Forelimb muscle (tissue), 1 donor: Measurements from ENCODE around the gene HSF5. TPM values are rescaled to one million over a fixed set of nuclear protein-coding genes. Genes with fewer than 3 reads are reported as not detected.
A peak's percentile ranks its signal among the peaks of the same experiment; 100 is the strongest.
"Not testable (repeated sequence)": the region's sequence is repeated elsewhere in the genome, so short reads cannot be mapped to it uniquely, and the experiment has no call there.

Experiments
- DNase-seq: peaks from one replicate; pipeline ENCODE4 v3.0.0-alpha.2; 2013; ENCODE audit warnings: low read depth
- polyA plus RNA-seq: library from polyadenylated mRNA; unstranded; fragments of 120-200 nt; gene quantifications from one replicate; pipeline ENCODE4 v1.2.1, GENCODE V29; 2013; ENCODE audit not compliant: insufficient read length

The HSF5 gene
- polyA plus RNA-seq, 1 donor = 0.04 TPM

GRCh38 chr17:58516644-58517377 lies 28.6 kb upstream of the HSF5 start:
- DNase-seq = no peak

GRCh38 chr17:58515286-58515685 lies 27.1 kb upstream of the HSF5 start:
- DNase-seq = no peak

- no peak for DNase-seq
These were observed 26.6 kb upstream of the HSF5 start for GRCh38 chr17:58514770-58515157.

GRCh38 chr17:58513965-58514769 lies 26.0 kb upstream of the HSF5 start, which contains the start of gene MTMR4:
MTMR4 (minus strand) TSS chr17:58514638; CDS start chr17:58514407, 231 bp downstream.
- peak; percentile 40 for DNase-seq

- no peak for DNase-seq
These were observed 25.2 kb upstream of the HSF5 start for GRCh38 chr17:58513267-58513964.

- no peak for DNase-seq
These were observed 21.9 kb upstream of the HSF5 start for GRCh38 chr17:58510075-58510474.

- no peak for DNase-seq
These were observed 20.3 kb upstream of the HSF5 start for GRCh38 chr17:58508341-58509067.

- DNase-seq = no peak
These were observed 19.0 kb upstream of the HSF5 start for GRCh38 chr17:58507123-58507634.

- DNase-seq = no peak
These were observed 18.3 kb upstream of the HSF5 start for GRCh38 chr17:58506354-58507080.

- DNase-seq = no peak
These were observed 16.7 kb upstream of the HSF5 start for GRCh38 chr17:58504826-58505351.

GRCh38 chr17:58503866-58504265 lies 15.7 kb upstream of the HSF5 start:
- no peak for DNase-seq

- not testable (repeated sequence) for DNase-seq
These were observed 14.9 kb upstream of the HSF5 start for GRCh38 chr17:58503134-58503533.

GRCh38 chr17:58501451-58501850 lies 13.2 kb upstream of the HSF5 start:
- DNase-seq = no peak

GRCh38 chr17:58498177-58498828 lies 10.1 kb upstream of the HSF5 start:
- no peak for DNase-seq

- DNase-seq = no peak
These were observed 5.3 kb upstream of the HSF5 start for GRCh38 chr17:58493506-58493905.

- DNase-seq = no peak
These were observed 4.3 kb upstream of the HSF5 start for GRCh38 chr17:58492238-58493121.

- no peak for DNase-seq
These were observed 3.4 kb upstream of the HSF5 start for GRCh38 chr17:58491510-58492045.

GRCh38 chr17:58488428-58488890 lies 251 bp upstream of the HSF5 start:
- no peak for DNase-seq

- no peak for DNase-seq
These were observed 3.6 kb downstream of the HSF5 start for GRCh38 chr17:58484600-58484999.
